H9 (cell line): Measurements from ENCODE around the gene NPTN. TPM values are rescaled to one million over a fixed set of nuclear protein-coding genes. Genes with fewer than 3 reads are reported as not detected.

ENCODE experiments used
- DNase-seq: peaks from one replicate; pipeline ENCODE4 v3.0.0-alpha.2; 2017
- H2AFZ ChIP-seq: one replicate; pipeline ENCODE4 v1.6.1; 2013; ENCODE audit warnings: mild to moderate bottlenecking, low read length, control low read depth, moderate library complexity
- H2AK5ac ChIP-seq: 2 replicates; pipeline ENCODE4 v1.6.1; 2013; ENCODE audit warnings: low read length, control low read depth, mixed read lengths; ENCODE audit not compliant: insufficient read length
- H2BK120ac ChIP-seq: one replicate; pipeline ENCODE4 v1.6.1; 2013; ENCODE audit warnings: low read depth, mild to moderate bottlenecking, low read length, control low read depth, inconsistent platforms; ENCODE audit not compliant: poor library complexity, severe bottlenecking
- H2BK12ac ChIP-seq: 2 replicates; pipeline ENCODE4 v1.6.1; 2013; ENCODE audit warnings: low read length, control low read depth, mixed read lengths, low read depth; ENCODE audit not compliant: insufficient read length
- H2BK15ac ChIP-seq: 2 replicates; pipeline ENCODE4 v1.6.1; 2013; ENCODE audit warnings: low read depth, low read length, control low read depth
- H2BK20ac ChIP-seq: one replicate; pipeline ENCODE4 v1.6.1; 2013; ENCODE audit warnings: low read depth, mild to moderate bottlenecking, low read length, control low read depth, inconsistent platforms; ENCODE audit not compliant: poor library complexity, severe bottlenecking
- H2BK5ac ChIP-seq: 2 replicates; pipeline ENCODE4 v1.6.1; 2013; ENCODE audit warnings: low read length, control low read depth, mixed read lengths; ENCODE audit not compliant: insufficient read length
- H3K14ac ChIP-seq: 2 replicates; pipeline ENCODE4 v1.6.1; 2013; ENCODE audit warnings: low read length, control low read depth; ENCODE audit not compliant: insufficient read depth
- H3K18ac ChIP-seq: 2 replicates; pipeline ENCODE4 v1.6.1; 2013; ENCODE audit warnings: low read depth, mild to moderate bottlenecking, mixed read lengths, low read length, control low read depth; ENCODE audit not compliant: insufficient read length
- H3K23ac ChIP-seq: 2 replicates; pipeline ENCODE4 v1.6.1; 2013; ENCODE audit warnings: low read length, control low read depth, mixed read lengths, low read depth; ENCODE audit not compliant: insufficient read length
- H3K23me2 ChIP-seq: 2 replicates; pipeline ENCODE4 v1.6.1; 2013; ENCODE audit warnings: low read depth, mild to moderate bottlenecking, mixed read lengths, low read length, control low read depth; ENCODE audit not compliant: insufficient read length, poor library complexity, severe bottlenecking
- H3K27ac ChIP-seq: 2 replicates; pipeline ENCODE4 v1.5.1; 2013; ENCODE audit warnings: low read length, control low read depth, mixed read lengths, low read depth; ENCODE audit not compliant: insufficient read length
- H3K27me3 ChIP-seq: 2 replicates; pipeline ENCODE4 v1.6.1; 2013; ENCODE audit warnings: low read length, control low read depth, inconsistent platforms; ENCODE audit not compliant: insufficient read depth
- H3K4ac ChIP-seq: 2 replicates; pipeline ENCODE4 v1.6.1; 2013; ENCODE audit warnings: low read depth, mild to moderate bottlenecking, control low read depth, inconsistent platforms, low read length, moderate library complexity
- H3K4me1 ChIP-seq: 2 replicates; pipeline ENCODE4 v1.6.1; 2013; ENCODE audit warnings: low read length, control low read depth, inconsistent platforms; ENCODE audit not compliant: insufficient read depth
- H3K4me2 ChIP-seq: 2 replicates; pipeline ENCODE4 v1.6.1; 2013; ENCODE audit warnings: low read length, control low read depth, mixed read lengths; ENCODE audit not compliant: insufficient read length, insufficient read depth
- H3K56ac ChIP-seq: 2 replicates; pipeline ENCODE4 v1.6.1; 2013; ENCODE audit warnings: low read depth, mild to moderate bottlenecking, mixed read lengths, low read length, control low read depth; ENCODE audit not compliant: insufficient read length
- H3K79me1 ChIP-seq: 2 replicates; pipeline ENCODE4 v1.6.1; 2013; ENCODE audit warnings: low read depth, mild to moderate bottlenecking, moderate library complexity, low read length, control low read depth, inconsistent platforms; ENCODE audit not compliant: insufficient read depth, poor library complexity, severe bottlenecking
- H3K79me2 ChIP-seq: 2 replicates; pipeline ENCODE4 v1.6.1; 2013; ENCODE audit warnings: low read length, control low read depth, inconsistent platforms; ENCODE audit not compliant: insufficient read depth
- H3K9ac ChIP-seq: 2 replicates; pipeline ENCODE4 v1.6.1; 2013; ENCODE audit warnings: low read length, control low read depth, mixed read lengths; ENCODE audit not compliant: insufficient read length; ENCODE audit errors: extremely low read depth
- H3K9me3 ChIP-seq: one replicate; pipeline ENCODE4 v1.6.1; 2013; ENCODE audit warnings: low read depth, low read length, inconsistent platforms; ENCODE audit not compliant: control insufficient read depth
- H3T11ph ChIP-seq: one replicate; pipeline ENCODE4 v1.6.1; 2013; ENCODE audit warnings: mild to moderate bottlenecking, low read length, control low read depth, inconsistent platforms
- H4K20me1 ChIP-seq: one replicate; pipeline ENCODE4 v1.6.1; 2013; ENCODE audit not compliant: control insufficient read depth, insufficient read length, insufficient read depth
- H4K5ac ChIP-seq: 2 replicates; pipeline ENCODE4 v1.6.1; 2013; ENCODE audit warnings: low read depth, mild to moderate bottlenecking, mixed read lengths, low read length, control low read depth; ENCODE audit not compliant: insufficient read length
- H4K8ac ChIP-seq: replicated peaks from 2 replicates; pipeline ENCODE4 v1.6.1; 2013; ENCODE audit warnings: low read length, control low read depth, mixed read lengths, low read depth; ENCODE audit not compliant: insufficient read length
- H4K91ac ChIP-seq: 2 replicates; pipeline ENCODE4 v1.6.1; 2013; ENCODE audit warnings: low read depth, mild to moderate bottlenecking, moderate library complexity, mixed read lengths, low read length, control low read depth; ENCODE audit not compliant: insufficient read length
- H3K27ac Mint-ChIP-seq, 3 experiments: 2 replicates in 2 of 3; 3 replicates in 1 of 3; pipeline ENCODE4 v1.8.0; 2020 to 2021; ENCODE audit warnings: mixed read lengths in 3 of 3, mild to moderate bottlenecking in 1 of 3, moderate library complexity in 1 of 3
- H3K27me3 Mint-ChIP-seq: 2 replicates; pipeline ENCODE4 v1.8.0; 2021; ENCODE audit warnings: low read depth, mild to moderate bottlenecking, moderate library complexity, mixed read lengths
- H3K36me3 Mint-ChIP-seq, 3 experiments: 2 replicates in 2 of 3; 3 replicates in 1 of 3; pipeline ENCODE4 v1.8.0; 2020 to 2021; ENCODE audit warnings: low read depth in 3 of 3, mixed read lengths in 3 of 3; ENCODE audit not compliant: insufficient read depth in 1 of 3
- H3K4me1 Mint-ChIP-seq, 2 experiments: 2 replicates each; pipeline ENCODE4 v1.8.0; 2020; ENCODE audit warnings: mixed read lengths in 2 of 2
- H3K4me3 Mint-ChIP-seq, 2 experiments: 2 replicates in 1 of 2; 3 replicates in 1 of 2; pipeline ENCODE4 v1.8.0; 2020 to 2021; ENCODE audit warnings: mild to moderate bottlenecking in 2 of 2, mixed read lengths in 2 of 2, moderate library complexity in 1 of 2
- H3K9me3 Mint-ChIP-seq, 2 experiments: 2 replicates in 1 of 2; 3 replicates in 1 of 2; pipeline ENCODE4 v1.8.0; 2020; ENCODE audit warnings: mild to moderate bottlenecking in 2 of 2, mixed read lengths in 2 of 2, moderate library complexity in 1 of 2
- WGBS: extraction: QIAGEN DNeasy Blood & Tissue Kit; methylation state at CpG from one replicate; pipeline ENCODE4 v1.1.7; 2013; ENCODE audit warnings: missing lambda C conversion rate, low lambda C conversion rate, mixed read lengths; ENCODE audit not compliant: insufficient read length; ENCODE audit errors: extremely low coverage; 5-methylcytosine and 5-hydroxymethylcytosine counted together
- total RNA-seq: library from RNA; stranded (reverse); gene quantifications from 2 replicates; pipeline ENCODE4 v1.2.1, GENCODE V29; 2021
- TF ChIP-seq, protein P1 (sequence below): fragments of 200-600 bp; sonication (generic); conservative IDR thresholded peaks from 3 replicates; pipeline ENCODE4 v1.8.0; 2021; ENCODE audit warnings: antibody characterized with exemption, mild to moderate bottlenecking

Gene NPTN
- total RNA-seq, 1 experiment from 2014 or later, result 89.1 TPM

DNA sequence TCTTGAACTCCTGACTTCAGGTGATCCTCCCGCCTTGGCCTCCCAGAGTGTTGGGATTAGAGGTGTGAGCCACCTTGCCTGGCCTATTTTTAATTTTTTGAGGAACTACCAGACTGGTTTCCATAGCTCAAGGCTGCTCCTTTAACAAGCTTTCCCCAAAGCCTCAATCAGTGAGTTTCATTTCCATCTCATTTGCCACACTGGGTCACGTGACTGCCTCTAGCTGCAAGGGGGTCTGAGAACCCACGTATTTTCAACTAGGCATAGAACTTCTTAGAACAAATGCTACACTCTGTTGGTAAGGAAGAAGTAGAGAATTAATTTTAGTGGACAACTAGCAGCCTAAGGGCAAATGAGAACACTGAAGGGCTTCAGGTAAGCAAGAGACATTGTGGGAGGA, 47.9 kb upstream of the NPTN start:
- H3K23ac ChIP-seq, result no peak overlapping the region
- H2BK120ac ChIP-seq, result no peak overlapping the region
- H3K18ac ChIP-seq, result no peak overlapping the region
- no peak overlapping the region for H2AK5ac ChIP-seq
- no peak overlapping the region for H3K4me3 Mint-ChIP-seq
- no peaks in the 10 kb centered on the region for H4K20me1 ChIP-seq
- peaks cover 6% of the 10 kb centered on the region; the same call in 1 of the 2 replicates for H3K79me2 ChIP-seq
- no peak overlapping the region for H3K14ac ChIP-seq
- H4K91ac ChIP-seq, result no peak overlapping the region
- no peak overlapping the region for H3K4ac ChIP-seq
- H3K4me1 Mint-ChIP-seq, result peaks cover 21 to 24% of the 10 kb centered on the region in 2 experiments
- H3K79me1 ChIP-seq, result peaks cover 3% of the 10 kb centered on the region
- H2AFZ ChIP-seq, result no peak overlapping the region
- H3K56ac ChIP-seq, result no peak overlapping the region
- no CpG with 5 or more reads among the region's 3 CpGs for WGBS
- no peaks in the 10 kb centered on the region for H3K27me3 ChIP-seq
- H3K4me1 ChIP-seq, result no peaks in the 10 kb centered on the region
- DNase-seq, result no peak
- H4K5ac ChIP-seq, result no peak overlapping the region
- H3T11ph ChIP-seq, result no peak overlapping the region
- no peak overlapping the region for H3K27ac Mint-ChIP-seq
- H3K27me3 Mint-ChIP-seq, result no peaks in the 10 kb centered on the region; the same call in 1 of the 2 replicates
- H3K27ac ChIP-seq, result no peak overlapping the region
- TF ChIP-seq, protein P1, sequence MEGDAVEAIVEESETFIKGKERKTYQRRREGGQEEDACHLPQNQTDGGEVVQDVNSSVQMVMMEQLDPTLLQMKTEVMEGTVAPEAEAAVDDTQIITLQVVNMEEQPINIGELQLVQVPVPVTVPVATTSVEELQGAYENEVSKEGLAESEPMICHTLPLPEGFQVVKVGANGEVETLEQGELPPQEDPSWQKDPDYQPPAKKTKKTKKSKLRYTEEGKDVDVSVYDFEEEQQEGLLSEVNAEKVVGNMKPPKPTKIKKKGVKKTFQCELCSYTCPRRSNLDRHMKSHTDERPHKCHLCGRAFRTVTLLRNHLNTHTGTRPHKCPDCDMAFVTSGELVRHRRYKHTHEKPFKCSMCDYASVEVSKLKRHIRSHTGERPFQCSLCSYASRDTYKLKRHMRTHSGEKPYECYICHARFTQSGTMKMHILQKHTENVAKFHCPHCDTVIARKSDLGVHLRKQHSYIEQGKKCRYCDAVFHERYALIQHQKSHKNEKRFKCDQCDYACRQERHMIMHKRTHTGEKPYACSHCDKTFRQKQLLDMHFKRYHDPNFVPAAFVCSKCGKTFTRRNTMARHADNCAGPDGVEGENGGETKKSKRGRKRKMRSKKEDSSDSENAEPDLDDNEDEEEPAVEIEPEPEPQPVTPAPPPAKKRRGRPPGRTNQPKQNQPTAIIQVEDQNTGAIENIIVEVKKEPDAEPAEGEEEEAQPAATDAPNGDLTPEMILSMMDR, result no peak
- H3K9me3 ChIP-seq, result no peaks in the 10 kb centered on the region
- H4K8ac ChIP-seq, result no peak overlapping the region
- H2BK12ac ChIP-seq, result no peak overlapping the region
- H2BK15ac ChIP-seq, result no peak overlapping the region
- H3K9me3 Mint-ChIP-seq, result no peaks in the 10 kb centered on the region
- no peak overlapping the region for H3K9ac ChIP-seq
- H3K4me2 ChIP-seq, result no peak overlapping the region
- H3K23me2 ChIP-seq, result peaks cover 11% of the 10 kb centered on the region
- H2BK5ac ChIP-seq, result no peak overlapping the region
- no peaks in the 10 kb centered on the region; a peak in 1 of 7 replicates for H3K36me3 Mint-ChIP-seq
- no peak overlapping the region for H2BK20ac ChIP-seq
